Rectal smooth muscle tissue (tissue), 1 donor: ENCODE measurements around the gene ANKRD37.

Experiments used
- H3K27ac ChIP-seq: one replicate; pipeline ENCODE4 v1.7.0; 2013; ENCODE audit warnings: low read depth, low read length, inconsistent platforms
- H3K27me3 ChIP-seq: one replicate; pipeline ENCODE4 v1.7.0; 2013; ENCODE audit warnings: low read length; ENCODE audit not compliant: control insufficient read depth, insufficient read depth
- H3K36me3 ChIP-seq: one replicate; pipeline ENCODE4 v1.7.0; 2013; ENCODE audit warnings: low read length; ENCODE audit not compliant: control insufficient read depth, insufficient read depth
- H3K4me1 ChIP-seq: one replicate; pipeline ENCODE4 v1.7.0; 2013; ENCODE audit warnings: low read length; ENCODE audit not compliant: control insufficient read depth, insufficient read depth
- H3K4me3 ChIP-seq: one replicate; pipeline ENCODE4 v1.7.0; 2013; ENCODE audit warnings: low read length
- H3K9ac ChIP-seq: one replicate; pipeline ENCODE4 v1.7.0; 2013; ENCODE audit warnings: low read length

Gene ANKRD37

DNA sequence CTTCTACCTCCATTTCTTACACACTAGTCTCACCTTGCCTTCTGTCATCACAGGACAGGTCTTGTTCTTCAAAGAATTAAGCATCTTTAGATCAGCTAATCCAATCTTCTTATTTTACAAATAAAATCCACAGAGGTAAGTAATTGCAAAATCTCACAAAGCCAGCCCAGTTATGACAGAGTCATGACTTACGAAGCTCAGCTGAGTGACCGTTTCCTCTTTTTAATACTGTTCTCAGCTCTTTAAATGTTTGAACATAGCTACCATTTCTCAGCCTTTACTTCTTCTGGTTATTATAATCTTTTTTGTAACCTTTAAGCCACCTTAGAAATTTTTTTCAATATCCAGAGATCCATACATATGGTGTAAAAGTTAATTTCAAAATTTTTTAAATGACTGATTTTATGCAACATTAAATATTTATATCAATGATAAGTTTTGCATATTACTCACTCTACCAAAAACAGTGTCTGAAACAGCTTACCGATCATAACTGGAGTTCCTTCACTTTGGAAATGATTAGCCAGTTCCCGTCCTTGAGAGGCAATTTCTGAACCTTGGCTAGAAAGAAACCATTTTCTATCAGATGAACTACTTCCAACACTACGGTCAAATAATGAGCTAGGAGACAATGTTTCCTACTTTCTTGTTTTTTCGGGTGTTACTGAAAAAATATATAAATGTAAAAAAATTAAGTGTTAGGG lies 8.8 kb downstream of the ANKRD37 start:
- H3K4me1 ChIP-seq: no peaks in the 10 kb centered on the region
- H3K27ac ChIP-seq: no peak overlapping the region
- H3K4me3 ChIP-seq: no peak overlapping the region
- H3K27me3 ChIP-seq: no peaks in the 10 kb centered on the region
- no peak overlapping the region for H3K9ac ChIP-seq
- H3K36me3 ChIP-seq: peaks cover 10% of the 10 kb centered on the region

DNA sequence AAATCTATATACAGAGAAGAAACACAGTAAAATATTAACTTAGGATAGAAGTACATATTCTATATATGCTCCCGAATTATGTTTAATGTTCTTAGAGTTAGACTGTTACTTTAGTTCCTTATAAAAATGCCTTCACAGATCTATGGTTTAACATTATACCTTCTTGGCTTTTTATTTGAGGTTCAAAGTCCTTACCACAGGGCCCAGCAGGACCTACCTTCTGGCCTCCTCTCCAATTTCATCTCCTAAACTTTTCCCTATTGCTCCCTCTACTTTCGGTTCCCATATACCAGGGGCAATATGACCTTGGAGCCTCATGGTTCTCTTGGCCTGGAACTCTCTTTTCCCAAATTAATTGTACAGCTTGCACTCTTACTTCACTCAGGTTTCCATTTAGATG lies 11.8 kb downstream of the ANKRD37 start:
- Histone ChIP-seq H3K9ac (no peak overlapping the region), H3K36me3 (peaks cover 7% of the 10 kb centered on the region), H3K4me1 (no peaks in the 10 kb centered on the region), H3K4me3 (no peak overlapping the region), H3K27me3 (no peaks in the 10 kb centered on the region), H3K27ac (no peak overlapping the region)

DNA sequence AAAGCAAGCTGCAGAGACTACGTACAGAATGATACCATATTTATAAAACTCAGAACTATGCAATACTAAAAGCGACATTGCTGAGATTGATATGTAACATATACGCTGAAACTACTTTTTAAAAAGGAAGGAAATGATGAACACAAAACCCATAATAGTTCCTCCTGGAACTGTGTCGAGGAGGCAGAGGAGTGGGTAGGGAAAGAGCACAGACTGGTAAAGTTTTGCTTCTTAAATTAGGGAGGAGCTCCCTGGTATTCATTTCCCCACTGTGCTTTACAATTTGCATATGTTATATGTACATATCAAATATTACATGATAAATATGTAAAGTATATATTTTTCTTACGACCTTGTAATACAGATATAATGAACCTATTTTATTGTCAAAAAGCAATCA lies 15.2 kb downstream of the ANKRD37 start:
- H3K4me1 ChIP-seq: no peaks in the 10 kb centered on the region
- H3K36me3 ChIP-seq: peaks cover 6% of the 10 kb centered on the region
- H3K27ac ChIP-seq: no peak overlapping the region
- H3K27me3 ChIP-seq: no peaks in the 10 kb centered on the region
- H3K9ac ChIP-seq: no peak overlapping the region
- H3K4me3 ChIP-seq: no peak overlapping the region

DNA sequence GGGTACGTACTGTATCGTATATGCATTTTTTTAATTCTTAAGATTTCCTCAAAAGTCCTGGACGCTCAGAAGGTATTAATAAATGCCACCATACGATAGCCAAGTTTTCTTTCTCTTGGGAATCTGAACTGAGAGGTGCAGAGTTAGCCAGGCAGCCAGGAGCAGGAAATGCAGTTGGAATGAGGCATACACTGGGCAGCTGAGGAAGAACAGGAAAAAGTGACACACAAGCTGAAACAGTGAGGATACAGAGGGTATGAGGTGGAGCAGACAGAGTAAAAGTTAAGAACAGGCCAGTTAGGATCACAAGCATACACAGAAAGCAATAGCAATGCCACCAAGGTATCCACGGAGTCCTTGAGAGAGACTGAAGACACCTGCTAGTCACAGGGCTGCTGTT lies 15.8 kb downstream of the ANKRD37 start:
- peaks cover 7% of the 10 kb centered on the region for H3K36me3 ChIP-seq
- no peak overlapping the region for H3K4me3 ChIP-seq
- H3K27ac ChIP-seq: no peak overlapping the region
- H3K4me1 ChIP-seq: no peaks in the 10 kb centered on the region
- H3K9ac ChIP-seq: no peak overlapping the region
- no peaks in the 10 kb centered on the region for H3K27me3 ChIP-seq

DNA sequence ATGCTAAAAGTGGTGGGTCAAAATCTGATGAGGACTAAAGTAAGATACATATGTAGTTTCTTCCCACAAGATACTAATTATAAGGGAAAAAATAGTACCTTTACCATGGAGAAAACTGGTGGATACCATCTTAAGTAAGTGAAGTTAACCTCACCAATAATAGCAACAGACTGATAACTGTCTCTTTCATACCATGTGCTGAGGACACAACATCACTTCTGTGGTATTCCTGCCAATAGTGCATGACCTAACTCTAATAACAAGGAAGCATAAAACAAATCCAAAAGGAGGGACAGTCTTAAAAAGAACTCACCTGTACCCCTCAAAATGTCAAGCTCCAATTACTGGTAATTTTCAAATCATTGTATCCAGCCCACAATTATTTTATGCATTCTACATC lies 20.3 kb downstream of the ANKRD37 start:
- Histone ChIP-seq H3K4me3 (no peak overlapping the region), H3K9ac (no peak overlapping the region), H3K27ac (no peak overlapping the region), H3K4me1 (no peaks in the 10 kb centered on the region), H3K36me3 (peaks cover 7% of the 10 kb centered on the region), H3K27me3 (no peaks in the 10 kb centered on the region)

DNA sequence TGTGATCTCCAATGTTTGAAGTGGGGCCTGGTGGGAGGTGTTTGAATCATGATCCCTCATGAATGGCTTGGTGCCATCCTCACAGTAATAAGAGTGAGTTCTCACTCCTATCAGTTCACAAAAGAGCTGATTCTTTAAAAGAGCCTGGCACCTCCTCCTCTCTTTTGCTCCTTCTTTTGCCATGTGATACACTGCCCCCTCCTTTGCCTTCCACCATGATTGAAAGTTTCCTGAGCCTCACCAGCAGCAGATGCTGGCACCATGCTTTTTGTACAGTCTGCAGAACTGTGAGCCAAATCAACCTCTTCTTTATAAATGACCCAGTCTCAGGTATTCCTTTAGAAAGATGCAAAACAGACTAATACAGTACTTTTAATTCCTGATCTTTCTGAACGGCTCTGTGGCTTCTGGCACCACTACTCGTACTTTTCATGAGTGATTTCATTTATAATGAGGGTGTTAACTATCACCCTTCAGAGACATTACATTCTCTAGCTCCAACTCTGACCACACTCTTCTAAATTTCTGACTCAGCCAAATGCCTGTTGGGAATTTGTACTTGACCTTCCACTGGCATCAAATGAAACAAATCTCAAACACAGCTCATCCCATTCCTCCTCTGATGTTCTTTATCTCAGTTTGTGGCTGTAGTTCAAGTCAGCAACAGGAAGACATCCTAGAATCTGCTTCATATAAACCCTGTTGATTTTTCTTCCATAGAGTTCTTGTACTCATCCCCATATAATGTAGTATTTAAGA lies 24.9 kb downstream of the ANKRD37 start:
- Histone ChIP-seq H3K4me1 (peaks cover 9% of the 10 kb centered on the region), H3K9ac (no peak overlapping the region), H3K27ac (no peak overlapping the region), H3K27me3 (no peaks in the 10 kb centered on the region), H3K36me3 (peaks cover 4% of the 10 kb centered on the region), H3K4me3 (no peak overlapping the region)

DNA sequence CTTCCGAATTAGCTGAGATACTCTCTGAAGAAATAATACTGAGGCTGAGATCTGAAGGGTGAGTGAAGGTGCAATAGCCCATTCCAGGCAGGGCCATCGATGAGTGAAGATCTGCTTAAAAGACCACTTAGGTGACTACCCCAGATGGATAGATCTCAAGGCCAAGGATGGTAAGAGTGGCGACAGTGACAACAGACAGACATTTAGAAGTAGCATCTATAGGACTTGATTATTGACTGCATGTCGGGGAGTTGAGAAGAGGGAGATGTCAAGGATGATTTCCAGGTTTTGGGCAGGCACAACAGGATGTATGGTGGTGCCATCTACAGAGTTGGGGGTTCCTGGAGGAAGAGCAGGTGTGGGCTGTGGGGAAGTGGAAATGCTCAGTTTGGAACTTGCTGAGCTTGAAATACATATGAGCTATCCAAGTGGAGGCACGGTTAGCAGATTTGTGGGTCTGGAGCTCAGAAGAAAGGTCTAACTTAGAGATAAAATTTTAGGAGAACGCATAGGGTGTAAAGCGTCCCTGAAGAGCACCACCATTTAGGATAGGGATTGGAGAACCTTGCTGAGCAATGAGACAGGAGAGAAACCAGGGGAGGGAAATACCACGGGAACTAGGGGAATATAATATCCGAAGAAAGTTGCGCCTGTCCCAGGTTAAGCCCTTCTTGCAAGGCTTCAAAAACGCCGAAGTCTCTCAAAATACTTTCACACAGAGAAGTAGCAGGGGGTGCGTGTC lies 28.4 kb downstream of the ANKRD37 start:
- peaks cover 9% of the 10 kb centered on the region for H3K4me1 ChIP-seq

DNA sequence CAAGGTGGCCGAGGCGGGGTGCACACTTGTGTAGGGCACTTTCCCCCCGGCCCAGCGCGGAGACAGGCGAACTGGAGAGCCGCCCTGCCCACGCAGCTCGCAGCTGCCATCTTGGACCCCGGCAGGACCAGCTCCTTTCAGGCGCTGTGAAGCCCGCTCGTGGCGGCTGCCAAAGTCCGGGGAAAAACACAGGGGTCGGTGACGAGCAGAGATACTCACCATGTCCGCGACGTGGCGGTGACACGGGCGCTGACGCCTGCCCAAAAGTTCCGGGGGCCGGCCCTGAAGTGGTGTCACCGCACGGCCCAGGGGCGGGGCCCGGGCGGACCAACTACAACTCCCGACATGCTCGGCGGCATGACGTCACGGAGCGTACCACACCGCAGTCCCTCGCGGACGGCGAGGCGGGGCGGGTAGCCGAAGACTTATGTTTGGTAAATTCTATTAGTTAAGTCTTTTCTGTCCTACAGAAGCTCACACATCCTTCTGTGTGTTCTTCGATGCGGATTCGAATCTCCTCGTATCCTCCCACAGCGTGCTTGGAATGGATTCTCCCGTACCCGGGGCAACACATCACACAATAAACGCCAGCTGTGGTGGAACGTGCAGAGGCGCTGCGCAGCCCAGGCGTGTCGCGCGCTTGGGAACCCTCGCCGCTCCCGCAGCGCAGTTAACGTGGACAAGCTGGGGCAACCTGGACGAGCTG lies 29.2 kb downstream of the ANKRD37 start, which contains the start of gene UFSP2:
TSS of gene UFSP2 (minus strand) at position 318 of the 706 bp plus-strand sequence. CDS start at position 222, 96 bp downstream.
- H3K36me3 ChIP-seq: no peaks in the 10 kb centered on the region
- H3K4me1 ChIP-seq: peaks cover 9% of the 10 kb centered on the region
- H3K27ac ChIP-seq: peak within 1 kb of the TSS; percentile 97
- H3K4me3 ChIP-seq: peak within 1 kb of the TSS; percentile 94
- no peaks in the 10 kb centered on the region for H3K27me3 ChIP-seq
- peak within 1 kb of the TSS; percentile 86 for H3K9ac ChIP-seq

More for the DNA sequence above, 28.4 kb downstream of the ANKRD37 start:
- H3K36me3 ChIP-seq: no peaks in the 10 kb centered on the region
- peak overlapping the region; percentile 97 for H3K27ac ChIP-seq
- H3K27me3 ChIP-seq: no peaks in the 10 kb centered on the region
- peak overlapping the region; percentile 94 for H3K4me3 ChIP-seq
- H3K9ac ChIP-seq: peak overlapping the region; percentile 86

DNA sequence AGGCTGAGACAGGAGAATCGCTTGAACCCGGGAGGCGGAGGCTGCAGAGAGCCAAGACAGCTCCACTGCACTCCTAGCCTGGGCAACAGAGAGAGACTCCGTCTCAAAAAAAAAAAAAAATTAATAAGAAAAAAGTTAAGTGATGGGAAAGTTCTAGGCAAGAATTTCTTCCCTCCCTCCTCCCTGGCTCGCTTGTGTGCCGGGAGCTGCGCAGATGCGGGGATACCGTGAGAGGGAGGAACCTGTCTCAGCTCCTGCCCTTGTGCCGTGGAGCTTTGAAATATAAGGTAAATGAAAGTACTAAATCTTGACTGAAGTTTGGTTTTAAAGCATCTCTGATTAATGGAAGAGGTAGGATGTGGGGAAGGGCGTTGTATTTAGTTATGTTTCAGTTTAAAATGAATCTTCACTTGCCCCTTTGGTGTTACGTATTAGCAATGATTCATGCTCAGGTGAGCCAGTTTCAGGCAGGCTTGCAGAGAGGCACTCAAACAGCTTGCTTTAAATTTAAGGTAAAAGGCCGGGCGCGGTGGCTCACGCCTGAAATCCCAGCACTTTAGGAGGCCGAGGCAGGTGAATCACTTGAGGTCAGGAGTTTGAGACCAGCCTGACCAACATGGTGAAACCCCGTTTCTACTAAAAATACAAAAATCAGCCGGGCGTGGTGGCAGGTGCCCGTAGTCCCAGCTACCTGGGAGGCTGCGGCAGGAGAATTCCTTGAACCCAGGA lies 30.5 kb downstream of the ANKRD37 start:
- no peaks in the 10 kb centered on the region for H3K36me3 ChIP-seq
- peaks cover 9% of the 10 kb centered on the region for H3K4me1 ChIP-seq
- H3K27ac ChIP-seq: no peak overlapping the region
- no peak overlapping the region for H3K9ac ChIP-seq
- no peaks in the 10 kb centered on the region for H3K27me3 ChIP-seq
- no peak overlapping the region for H3K4me3 ChIP-seq

DNA sequence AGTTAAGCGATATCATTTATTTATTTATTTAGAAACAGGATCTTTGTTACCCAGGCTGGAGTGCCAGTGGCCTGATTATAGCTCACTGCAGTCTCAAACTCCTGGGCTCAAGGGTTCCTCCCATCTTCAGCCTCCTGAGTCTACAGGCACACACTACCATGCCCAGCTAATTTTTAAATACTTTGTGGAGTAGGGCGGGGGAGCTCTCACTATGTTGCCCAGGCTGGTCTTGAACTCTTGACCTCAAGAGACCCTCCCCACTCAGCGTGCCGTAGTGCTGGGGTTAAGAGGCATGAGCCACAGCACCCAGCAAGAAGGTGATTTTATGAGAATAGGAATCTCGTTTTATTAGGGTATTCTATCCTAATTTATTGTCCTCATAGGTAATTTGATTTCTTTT lies 33.0 kb downstream of the ANKRD37 start:
- Histone ChIP-seq H3K36me3 (no peaks in the 10 kb centered on the region), H3K4me3 (no peak overlapping the region), H3K27me3 (no peaks in the 10 kb centered on the region), H3K9ac (no peak overlapping the region), H3K4me1 (peaks cover 8% of the 10 kb centered on the region), H3K27ac (no peak overlapping the region)

DNA sequence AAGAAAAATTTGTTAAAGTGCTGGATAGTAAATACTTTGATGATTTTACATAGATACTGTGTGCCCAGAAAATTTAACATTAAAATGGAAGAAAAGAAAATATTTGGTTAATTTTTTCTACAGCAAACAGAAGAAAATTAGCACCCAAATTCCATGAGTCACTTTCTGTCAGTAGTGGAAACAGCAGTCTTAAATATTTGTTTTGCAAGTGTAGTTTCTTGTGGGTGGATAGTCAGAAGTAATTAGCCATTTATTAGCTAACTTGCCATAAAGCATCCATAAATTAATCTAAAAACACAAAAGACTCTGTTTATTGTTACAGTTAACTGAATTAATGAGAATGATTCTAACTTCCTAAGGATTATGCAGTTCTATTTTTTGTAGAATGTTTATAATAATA lies 38.8 kb downstream of the ANKRD37 start:
- Histone ChIP-seq H3K27ac (no peak overlapping the region), H3K4me1 (no peaks in the 10 kb centered on the region), H3K36me3 (no peaks in the 10 kb centered on the region), H3K9ac (no peak overlapping the region), H3K27me3 (no peaks in the 10 kb centered on the region), H3K4me3 (no peak overlapping the region)
